HG02571 (cell line): ENCODE results near the gene PKD1L1.
"Not testable (repeated sequence)": the region's sequence is repeated elsewhere in the genome, so short reads cannot be mapped to it uniquely, and the experiment has no call there.

Source experiments
- ATAC-seq: cut with Tn5 transposase; IDR thresholded peaks from one replicate; pipeline ENCODE4 v1.9.1; 2021; ENCODE audit warnings: mild to moderate bottlenecking, moderate library complexity; ENCODE audit not compliant: unreplicated experiment

Gene PKD1L1

DNA sequence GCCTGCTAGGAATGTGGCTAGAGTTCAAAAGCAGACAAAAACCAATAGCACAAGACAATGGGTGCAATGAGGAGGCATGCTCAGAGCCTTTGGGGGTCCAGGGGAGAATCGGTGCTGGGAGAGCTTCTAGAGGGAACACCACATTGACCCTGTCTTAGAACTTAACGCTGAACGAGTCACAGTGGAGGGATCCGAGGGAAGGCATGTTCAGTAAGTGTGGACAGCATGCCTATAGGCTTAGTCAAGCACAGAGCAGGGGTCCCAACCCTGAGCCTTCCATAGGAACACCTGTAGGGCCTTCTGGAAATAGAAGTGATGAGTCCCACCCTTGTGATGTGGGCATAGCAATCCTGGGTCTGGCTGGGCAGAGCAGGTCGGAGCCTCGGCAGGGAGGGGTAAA, 148.7 kb downstream of the PKD1L1 start:
- ATAC-seq = no peak

DNA sequence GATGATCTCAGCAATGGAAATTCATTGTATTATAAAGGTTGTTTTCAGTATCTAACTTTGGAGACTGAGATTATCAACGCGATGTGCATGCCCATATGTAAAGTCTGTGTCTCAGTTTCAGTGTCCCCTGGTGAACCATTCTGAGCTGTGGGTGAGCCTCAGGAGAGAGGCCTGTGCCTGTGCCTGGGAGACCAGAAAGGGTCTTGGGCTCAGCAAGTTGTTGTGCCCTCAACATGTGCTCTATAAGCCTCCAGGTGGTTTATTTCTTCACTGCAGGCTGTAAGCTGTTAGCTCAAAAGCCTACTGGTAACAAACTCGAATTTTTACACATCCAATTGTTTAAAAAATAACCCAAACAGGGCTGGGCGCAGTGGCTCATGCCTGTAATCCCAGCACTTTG, 151.9 kb downstream of the PKD1L1 start:
- no peak for ATAC-seq

DNA sequence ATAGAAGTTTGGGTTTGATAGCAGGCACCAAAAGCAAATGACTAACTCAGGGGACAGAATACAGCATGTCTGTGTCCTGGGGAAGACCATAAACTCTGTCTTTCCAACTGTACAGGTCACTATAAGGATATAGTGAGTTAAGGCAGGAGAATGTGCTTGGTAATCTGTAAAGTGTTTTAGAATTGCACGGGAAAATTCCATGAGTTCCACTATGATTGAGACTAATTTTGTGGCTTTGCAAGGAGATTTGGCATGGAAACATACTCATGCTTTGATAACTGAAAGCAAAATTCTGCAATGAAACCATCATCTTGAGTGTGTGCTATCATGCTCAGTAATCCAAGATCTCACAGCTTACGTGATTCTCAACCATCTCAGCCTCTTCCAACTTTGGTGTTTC, 152.6 kb downstream of the PKD1L1 start:
- ATAC-seq = no peak

DNA sequence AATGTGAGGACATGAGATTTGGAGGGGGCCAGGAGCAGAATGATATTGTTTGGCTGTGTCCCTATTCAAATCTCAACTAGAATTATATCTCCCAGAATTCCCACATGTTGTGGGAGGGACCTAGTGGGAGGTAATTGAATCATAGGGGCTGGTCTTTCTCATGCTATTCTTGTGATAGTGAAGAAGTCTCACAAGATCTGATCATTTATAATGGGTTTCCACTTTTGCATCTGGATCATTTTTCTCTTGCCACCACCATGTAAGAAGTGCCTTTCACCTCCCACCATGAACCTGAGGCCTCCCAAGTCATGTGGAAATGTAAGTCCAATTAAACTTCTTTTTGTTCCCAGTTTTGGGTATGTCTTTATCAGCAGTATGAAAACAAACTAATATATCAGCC, 153.1 kb downstream of the PKD1L1 start:
- not testable (repeated sequence) for ATAC-seq

DNA sequence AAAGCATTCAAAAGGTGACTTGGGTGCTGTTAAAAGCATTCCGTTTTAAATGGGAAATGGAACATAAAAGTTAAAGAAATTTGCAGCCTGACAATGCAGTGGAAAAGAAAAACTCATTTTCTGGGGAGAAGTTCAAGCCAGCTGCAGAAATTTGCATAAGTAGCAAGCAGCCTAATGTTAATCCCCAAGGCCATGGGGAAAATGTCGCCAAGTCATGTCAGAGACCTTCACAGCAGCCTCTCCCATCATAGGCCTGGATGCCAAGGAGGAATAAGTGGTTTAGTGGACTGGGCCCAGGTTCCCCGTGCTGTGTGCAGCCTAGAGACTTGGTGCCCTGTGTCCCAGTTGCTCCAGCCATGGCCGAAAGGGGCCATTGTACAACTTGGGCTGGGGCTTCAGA, 154.2 kb downstream of the PKD1L1 start:
- ATAC-seq = no peak

DNA sequence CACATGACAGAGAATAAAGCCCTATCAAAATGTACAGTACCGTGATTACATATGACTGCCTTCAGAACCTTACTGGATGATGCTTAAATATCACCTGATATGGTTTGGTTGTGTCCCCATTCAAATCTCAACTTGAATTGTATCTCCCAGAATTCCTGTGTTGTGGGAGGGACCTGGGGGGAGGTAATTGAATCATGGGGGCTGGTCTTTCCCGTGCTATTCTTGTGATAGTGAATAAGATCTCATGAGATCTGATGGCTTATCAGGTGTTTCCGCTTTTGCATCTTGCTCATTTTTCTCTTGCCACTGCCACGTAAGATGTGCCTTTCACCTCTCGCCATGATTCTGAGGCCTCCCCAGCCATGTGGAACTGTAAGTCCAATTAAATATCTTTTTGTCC, 155.1 kb downstream of the PKD1L1 start:
- ATAC-seq = not testable (repeated sequence)

DNA sequence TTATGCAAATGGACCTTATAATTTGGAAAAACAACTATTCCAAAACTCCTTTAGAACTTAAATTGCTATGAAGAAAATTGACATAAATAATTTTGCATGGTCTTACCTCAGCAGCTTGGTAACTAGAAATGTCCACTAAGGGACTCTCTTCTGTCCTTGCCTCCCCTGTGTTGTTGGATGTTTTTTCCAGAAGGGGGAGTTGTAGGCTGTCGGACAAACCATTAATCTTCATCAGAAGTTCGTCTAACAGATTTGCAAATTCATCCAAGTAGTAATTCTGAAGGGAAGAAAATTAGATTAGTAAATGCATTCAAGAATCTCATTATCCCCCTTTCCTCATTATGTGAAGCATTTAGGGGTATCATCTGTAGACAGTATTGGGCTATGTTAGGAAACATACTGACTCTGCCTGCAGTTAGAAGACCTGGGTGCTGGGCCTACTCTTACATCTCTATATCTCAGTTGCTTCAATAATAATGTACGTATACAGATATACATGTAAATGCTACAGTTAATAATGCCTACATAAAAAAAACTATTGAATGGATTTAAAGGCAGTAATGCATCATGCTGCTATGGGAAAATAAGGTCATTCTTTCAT, 155.6 kb downstream of the PKD1L1 start:
- no peak for ATAC-seq

DNA sequence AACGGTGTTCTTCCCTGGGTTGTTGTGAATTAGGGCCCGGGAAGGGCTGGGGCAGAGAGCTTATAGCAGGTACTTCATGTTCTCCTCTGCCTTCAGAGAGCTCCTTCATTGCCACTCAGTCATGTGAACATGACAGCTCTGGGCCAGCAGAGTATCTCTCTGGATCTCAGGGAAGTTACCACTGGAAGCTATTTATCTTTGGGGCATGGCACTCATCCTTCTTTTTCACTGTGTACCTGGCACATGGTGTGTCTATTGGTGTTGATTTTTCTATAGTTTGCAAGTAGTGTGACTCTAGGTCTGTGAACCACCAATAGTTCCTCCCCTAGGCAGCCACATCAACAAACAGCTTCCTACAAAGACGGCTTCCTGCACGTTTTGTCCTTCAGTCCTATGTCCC, 156.6 kb downstream of the PKD1L1 start:
- no peak for ATAC-seq

DNA sequence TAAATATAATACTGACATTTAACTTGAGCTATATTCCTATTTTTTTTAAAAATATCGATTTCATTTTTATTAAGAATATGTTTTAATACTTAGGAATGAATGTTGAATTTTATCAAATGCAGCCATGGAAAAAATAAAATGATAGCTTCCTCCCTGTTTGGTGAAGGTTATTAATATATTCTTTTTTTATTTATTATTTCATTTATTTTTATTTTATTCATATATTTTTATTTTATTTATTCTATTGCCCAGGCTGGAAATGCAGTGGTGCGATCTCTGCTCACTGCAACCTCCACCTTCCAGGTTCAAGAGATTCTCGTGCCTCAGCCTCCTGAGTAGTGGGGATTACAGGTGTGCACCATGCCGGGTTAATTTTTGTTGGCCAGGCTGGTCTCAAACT, 160.2 kb downstream of the PKD1L1 start:
- ATAC-seq = no peak

DNA sequence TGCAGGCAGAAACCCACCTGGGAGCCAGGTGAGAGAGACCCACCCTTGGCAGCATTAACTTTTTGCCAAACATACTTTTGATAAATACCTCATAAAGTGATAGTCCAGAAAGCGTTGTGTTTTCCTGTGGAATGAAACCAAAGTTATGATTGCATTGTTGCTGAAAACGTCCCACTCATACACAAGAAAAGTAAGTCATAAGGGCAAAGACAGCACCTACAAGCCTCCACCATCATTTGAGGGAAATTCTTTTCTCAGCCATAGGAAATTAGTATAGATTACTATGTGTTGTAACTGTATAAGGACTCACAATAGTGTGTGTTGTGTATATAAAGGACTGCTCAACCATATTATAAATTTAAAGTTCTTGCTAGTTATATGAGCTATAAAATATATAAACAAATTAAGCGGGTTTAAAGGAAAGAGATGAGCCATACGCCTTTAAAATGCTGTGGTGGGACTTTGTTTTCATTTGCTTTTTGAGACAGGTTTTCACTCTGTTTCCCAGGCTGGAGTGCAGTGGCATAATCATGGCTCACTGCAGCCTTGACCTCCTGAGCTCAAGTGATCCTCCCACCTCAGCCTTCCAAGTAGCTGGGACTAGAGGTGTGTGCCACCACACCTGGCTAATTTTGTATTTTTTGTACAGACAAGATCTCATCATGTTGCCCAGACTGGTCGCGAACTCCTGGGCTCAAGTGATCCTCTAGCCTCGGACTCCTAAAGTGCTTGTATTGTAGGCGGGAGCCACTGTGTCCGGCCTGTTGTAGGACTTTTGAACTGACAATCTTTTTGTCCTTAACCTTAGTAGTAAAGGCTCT, 160.8 kb downstream of the PKD1L1 start:
- no peak for ATAC-seq

DNA sequence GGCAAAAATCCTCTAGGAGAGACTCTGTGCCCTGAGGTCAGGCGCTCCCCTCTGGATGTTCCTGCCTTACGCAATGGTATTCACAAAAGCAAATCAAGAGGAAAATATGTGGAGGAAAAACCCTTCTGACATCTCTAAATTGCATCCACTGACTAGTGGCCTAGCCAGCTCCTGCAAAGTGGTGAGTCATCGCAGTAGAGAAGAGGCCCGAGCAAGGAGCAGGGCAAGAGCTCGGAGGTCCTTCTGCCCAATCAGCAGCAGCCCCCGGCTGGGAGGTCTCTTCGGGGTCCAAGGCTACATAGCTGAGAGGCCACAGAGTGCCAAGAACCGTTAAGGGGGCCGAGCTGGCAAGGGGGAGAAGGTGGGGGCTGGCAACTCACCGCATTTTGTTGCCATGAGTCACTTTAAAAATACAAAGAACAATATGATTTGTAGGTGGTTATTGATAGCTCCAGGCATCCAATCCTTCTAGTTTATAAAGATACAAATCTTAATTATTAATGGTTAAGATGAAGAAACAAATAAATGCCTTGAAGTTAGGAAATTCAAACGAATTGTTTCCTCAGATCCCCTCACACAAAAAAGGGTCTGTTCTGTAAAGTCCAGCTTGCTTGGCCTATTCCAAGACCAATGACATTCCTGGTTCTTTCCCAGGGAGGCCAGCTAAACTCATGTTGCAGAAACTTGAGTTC, 161.6 kb downstream of the PKD1L1 start:
- ATAC-seq = no peak

DNA sequence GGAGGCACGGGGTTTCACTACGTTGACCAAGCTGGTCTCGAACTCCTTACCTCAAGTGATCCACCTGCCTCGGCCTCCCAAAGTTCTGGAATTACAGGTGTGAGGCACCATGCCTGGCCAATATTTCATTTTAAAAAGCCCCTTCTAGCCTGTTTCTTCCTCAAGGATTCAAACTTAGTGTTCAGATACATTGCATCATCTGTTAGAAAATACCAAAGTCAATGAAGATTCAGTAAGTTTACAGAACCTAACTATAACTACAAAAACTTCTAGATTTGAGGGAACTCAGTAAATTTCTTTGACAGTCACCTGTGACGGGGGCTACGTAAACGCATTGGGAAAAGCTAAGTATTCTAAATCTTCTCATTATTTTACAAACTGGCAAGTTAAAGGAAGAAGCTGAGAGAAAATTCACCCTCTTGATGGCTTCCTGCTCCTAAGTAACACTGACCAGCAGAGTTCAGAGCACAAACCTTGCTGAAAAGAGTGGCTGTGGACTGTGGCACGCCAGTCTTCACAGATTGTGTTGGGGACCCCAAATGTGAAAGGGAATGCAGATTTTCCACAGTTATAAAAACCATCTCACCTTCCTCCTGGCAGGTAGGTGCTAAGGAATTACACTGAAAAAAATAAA, 162.2 kb downstream of the PKD1L1 start:
- ATAC-seq = no peak

DNA sequence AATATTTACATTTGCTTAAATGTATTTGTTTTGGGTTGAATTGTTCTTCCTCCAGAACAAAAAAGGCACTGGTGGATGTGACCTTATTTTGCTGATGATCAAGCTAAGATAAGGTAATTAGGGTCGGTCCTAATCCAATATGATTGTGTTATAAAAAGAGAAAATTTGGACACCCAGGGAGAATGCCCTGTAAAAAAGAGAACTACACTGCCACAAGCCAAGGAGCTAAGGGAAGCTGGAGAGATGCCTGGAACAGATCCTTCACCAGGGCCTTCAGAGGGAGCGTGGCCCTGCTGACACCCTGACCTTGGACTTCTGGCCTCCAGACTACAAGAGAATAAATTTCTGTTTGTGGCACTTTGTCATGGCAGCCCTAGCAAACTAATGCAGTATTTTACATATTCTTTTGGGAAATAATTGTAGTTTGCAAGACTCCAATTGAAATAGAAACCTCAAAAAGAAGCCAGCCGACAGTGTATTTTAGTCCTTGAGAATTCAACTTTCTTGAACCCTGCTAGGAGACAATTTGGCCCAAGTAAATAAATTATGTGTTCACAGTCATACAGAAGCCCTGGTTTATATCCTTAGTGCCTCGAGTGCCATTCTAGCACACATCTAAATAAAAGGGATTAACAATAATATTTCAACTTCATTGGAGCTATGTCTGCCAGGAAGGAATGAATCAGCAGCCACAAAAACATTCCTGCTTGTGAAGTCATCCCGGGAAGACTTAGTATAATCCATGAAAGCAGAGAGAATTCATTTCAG, 164.6 kb downstream of the PKD1L1 start:
- no peak for ATAC-seq

DNA sequence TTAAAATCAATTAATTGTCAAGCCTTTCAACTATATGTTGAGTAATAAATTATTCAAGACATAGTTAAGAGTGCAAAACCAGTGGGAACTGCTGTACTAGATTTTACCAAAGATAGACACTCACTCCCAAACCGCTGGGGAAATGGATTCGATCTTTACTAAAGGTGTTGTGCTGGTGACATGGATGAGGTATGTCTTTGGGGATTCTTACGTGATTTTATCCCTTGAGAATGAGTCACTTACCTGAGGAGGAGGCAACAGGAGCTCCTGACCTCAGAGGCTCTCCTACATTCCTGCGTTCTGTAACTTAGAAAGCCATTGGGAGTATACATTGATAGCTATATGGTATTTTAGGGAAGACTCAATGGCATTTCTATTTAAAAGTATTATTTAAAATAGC, 165.5 kb downstream of the PKD1L1 start:
- no peak for ATAC-seq

DNA sequence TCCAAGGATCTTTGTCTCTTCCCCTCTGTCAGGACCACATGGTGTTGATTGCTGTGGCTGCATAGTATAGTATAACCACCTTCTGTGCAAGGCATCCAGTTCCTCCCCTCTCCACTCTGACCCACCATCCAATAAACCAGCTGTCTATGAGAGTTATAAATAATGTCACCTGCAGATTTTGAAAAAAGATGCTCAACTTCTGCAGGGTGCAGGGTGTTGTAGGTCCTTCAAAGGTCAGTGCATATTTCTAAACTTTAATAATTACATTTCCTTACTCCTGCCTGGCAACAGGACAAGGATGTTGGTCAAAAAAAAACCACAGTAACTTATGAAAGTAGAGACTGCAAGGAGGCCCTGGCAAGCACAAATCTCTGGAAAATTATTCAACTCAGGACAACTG, 166.2 kb downstream of the PKD1L1 start:
- ATAC-seq = no peak

DNA sequence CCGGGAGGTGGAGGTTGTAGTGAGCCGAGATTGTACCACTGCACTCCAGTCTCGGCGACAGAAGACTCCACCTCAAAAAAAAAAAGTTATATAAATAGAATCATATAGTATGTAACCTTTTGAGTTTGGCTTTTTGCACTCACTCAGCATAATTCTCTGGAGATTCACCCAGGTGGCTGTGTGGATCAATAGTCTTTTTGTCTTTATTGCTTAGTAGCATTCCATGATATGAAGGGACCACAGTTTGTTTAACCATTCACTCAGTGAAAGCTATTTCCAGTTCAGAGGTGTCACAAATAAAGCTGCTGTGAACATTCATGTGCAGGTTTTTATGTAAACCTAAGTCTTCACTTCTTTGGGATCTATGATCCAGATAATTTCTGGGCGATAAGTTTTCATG, 167.7 kb downstream of the PKD1L1 start:
- no peak for ATAC-seq

DNA sequence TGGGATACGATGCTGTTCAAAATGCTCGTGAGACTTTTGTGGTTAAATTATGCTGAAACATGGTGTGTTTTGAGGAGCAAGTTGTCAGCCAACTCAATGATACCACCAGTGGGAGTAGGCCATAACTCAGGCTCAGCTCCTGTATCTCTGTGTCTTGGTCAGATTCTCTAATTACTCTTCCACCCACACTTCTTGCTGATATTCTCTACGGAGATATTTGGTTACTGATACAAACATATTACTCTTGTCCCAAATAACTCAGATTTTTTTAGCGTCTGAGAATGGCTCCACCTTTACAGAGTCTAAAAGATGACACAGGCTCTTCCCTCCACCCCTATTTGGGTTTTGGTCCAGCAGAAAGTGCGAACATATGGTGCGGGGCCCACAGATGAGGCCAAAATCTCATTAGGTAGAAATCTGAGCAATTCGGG, 168.9 kb downstream of the PKD1L1 start:
- no peak for ATAC-seq

DNA sequence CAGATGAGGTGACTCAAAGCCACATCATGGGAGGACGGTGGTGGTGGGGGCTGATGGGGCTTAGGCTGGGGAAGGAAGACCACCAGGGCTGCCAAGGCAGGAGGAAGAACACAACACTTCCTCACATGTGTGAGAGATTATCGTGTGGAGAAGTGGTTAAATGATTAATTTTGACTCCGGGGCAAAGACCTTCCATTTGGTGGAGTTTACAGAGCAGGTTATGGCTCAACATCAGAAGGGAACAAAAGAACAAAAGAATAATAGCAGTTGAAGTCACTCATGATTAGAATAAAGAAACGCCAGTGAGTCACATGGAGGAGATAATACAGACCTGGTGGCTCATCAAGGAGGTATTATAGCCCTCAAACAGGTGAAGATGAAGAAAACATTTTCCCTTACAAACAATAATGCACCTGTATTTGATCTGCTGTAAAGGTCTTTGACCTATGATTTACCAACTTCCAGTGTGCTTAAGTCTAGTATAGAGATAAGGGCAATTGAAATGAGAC, 170.1 kb downstream of the PKD1L1 start:
- ATAC-seq = no peak

DNA sequence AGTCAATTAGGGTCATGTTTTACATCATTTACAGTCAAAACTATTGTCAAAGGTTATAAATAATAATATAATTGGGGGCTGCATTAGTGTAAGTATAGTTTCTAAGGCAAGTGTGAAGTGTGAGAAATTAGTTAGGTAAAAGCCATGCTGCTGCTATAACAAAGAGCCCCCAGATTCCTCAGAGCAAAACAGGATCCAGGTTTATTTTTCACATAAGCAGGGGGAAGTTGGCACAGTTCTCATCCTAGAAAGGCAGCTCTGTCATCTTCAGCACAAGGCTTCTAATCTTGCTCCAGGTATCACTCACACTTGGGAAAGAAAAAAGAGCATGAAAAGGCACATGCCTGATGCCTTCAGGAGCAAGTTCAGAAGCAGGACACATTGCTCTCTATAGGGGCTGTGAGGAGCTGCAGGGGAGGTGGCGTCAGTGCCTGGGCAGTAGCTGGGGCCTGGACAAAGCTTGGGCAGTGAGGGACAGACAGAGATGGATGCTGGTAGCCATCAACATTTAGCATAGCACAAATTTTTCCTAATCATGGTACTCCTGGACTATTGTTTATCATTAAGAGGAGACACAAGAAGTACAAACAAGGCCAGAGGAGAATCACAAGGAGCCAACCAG, 170.6 kb downstream of the PKD1L1 start:
- ATAC-seq = no peak

DNA sequence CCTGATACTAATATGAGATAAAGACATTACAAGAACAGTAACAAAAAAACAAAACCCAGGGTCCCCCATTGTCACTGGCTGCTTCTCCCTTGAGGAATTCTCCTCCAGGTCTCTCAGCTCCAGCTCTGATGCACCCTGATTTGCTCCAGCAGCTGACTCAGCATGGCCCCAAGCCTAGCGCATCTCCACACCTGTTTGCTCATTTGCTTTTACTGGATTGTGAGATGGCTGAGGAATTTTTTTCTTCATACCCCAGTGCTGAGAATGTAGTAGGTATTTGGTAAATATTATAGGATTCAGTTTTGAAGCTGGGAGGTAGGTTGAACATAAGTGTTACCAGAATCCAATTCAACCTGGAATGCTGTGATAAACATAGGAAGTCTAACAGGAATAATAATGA, 171.9 kb downstream of the PKD1L1 start:
- ATAC-seq = no peak
